Body of pancreas (tissue), 4 donors: ENCODE data around the gene UTS2.

Experiments used
- CTCF ChIP-seq, 7 experiments: fragments of 450-650 bp in 4 of 7; fragments of 200-600 bp in 3 of 7; sonication (generic) in 3 of 7; IDR thresholded peaks; one replicate each; pipeline ENCODE4 v1.5.1; 2016 to 2019; ENCODE audit warnings: antibody characterized with exemption in 7 of 7
- POLR2A ChIP-seq, 3 donors: fragments of 450-650 bp; IDR thresholded peaks; one replicate each; pipeline ENCODE4 v1.6.1; 2016; ENCODE audit warnings: antibody characterized with exemption in 3 of 3, mild to moderate bottlenecking in 2 of 3

DNA sequence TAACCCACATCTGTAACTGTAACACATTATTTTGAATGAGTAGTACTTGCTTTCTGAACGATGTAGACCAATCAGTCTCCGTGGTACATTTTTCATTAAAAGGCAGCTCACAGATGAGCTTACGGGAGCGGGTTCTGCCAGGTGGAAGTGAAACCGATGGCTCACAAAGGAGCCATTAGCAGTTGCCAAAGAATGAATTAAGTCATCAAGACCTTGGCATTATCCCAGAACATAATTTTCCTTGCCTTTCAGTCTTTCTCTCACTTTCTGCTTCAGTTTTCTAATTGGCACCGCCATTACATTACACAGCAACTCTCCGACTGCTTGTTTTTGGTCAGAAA is 33.5 kb upstream of the UTS2 start:
- no peak for TF ChIP-seq POLR2A (IDR thresholded peaks at IDR 0.05)
- no peak for TF ChIP-seq CTCF (IDR thresholded peaks at IDR 0.05)
